ENCODE data around the gene ELMO1. TPM values are rescaled to one million over a fixed set of nuclear protein-coding genes. Genes with fewer than 3 reads are reported as not detected.

The ELMO1 gene
- polyA plus RNA-seq, 1 experiment, result not detected

- POLR2A ChIA-PET, result no interaction called here
- Histone ChIP-seq H3K27ac (ENCODE audit: low read depth, low read length) (no peak overlapping the region), H3K4me3 (ENCODE audit: low read depth, low read length) (no peak overlapping the region), H3K27me3 (ENCODE audit: control insufficient read depth, insufficient read depth, low read length) (no peaks in the 10 kb centered on the region), H3K9me3 (ENCODE audit: control insufficient read depth, insufficient read depth, low read length) (peaks cover 8% of the 10 kb centered on the region)
- no peak for DNase-seq (ENCODE audit: low read depth, low spot score)
- no peak for TF ChIP-seq CTCF (IDR thresholded peaks at IDR 0.05; ENCODE audit: low read depth, low read length)
- CTCF ChIA-PET, result no interaction called here
Measured at GRCh38 chr7:37480041-37481031, 31.7 kb upstream of the ELMO1 start.

- Histone ChIP-seq H3K4me3 (ENCODE audit: low read depth, low read length) (no peak overlapping the region), H3K27me3 (ENCODE audit: control insufficient read depth, insufficient read depth, low read length) (no peaks in the 10 kb centered on the region), H3K27ac (ENCODE audit: low read depth, low read length) (no peak overlapping the region), H3K9me3 (ENCODE audit: control insufficient read depth, insufficient read depth, low read length) (peaks cover 4% of the 10 kb centered on the region; the same call in 1 of the 2 replicates)
- DNase-seq (ENCODE audit: low read depth, low spot score), result no peak
- ChIA-PET POLR2A (no interaction called here), CTCF (no interaction called here)
- no peak for TF ChIP-seq CTCF (IDR thresholded peaks at IDR 0.05; ENCODE audit: low read depth, low read length)
Measured at GRCh38 chr7:37476881-37477450, 28.3 kb upstream of the ELMO1 start.

GRCh38 chr7:37476428-37476827, 27.8 kb upstream of the ELMO1 start:
- no peak overlapping the region for H3K27ac ChIP-seq (ENCODE audit: low read depth, low read length)
- H3K4me3 ChIP-seq (ENCODE audit: low read depth, low read length), result no peak overlapping the region
- no peak for DNase-seq (ENCODE audit: low read depth, low spot score)
- no peaks in the 10 kb centered on the region for H3K27me3 ChIP-seq (ENCODE audit: control insufficient read depth, insufficient read depth, low read length)
- no peak for TF ChIP-seq CTCF (IDR thresholded peaks at IDR 0.05; ENCODE audit: low read depth, low read length)
- POLR2A ChIA-PET, result no interaction called here
- CTCF ChIA-PET, result no interaction called here
- H3K9me3 ChIP-seq (ENCODE audit: control insufficient read depth, insufficient read depth, low read length), result peaks cover 4% of the 10 kb centered on the region; the same call in 1 of the 2 replicates

GRCh38 chr7:37475646-37476045, 27.0 kb upstream of the ELMO1 start:
- no peak overlapping the region for H3K4me3 ChIP-seq (ENCODE audit: low read depth, low read length)
- no peak for DNase-seq (ENCODE audit: low read depth, low spot score)
- ChIA-PET POLR2A (no interaction called here), CTCF (no interaction called here)
- H3K27ac ChIP-seq (ENCODE audit: low read depth, low read length), result no peak overlapping the region
- TF ChIP-seq CTCF (IDR thresholded peaks at IDR 0.05; ENCODE audit: low read depth, low read length), result no peak
- H3K27me3 ChIP-seq (ENCODE audit: control insufficient read depth, insufficient read depth, low read length), result no peaks in the 10 kb centered on the region
- H3K9me3 ChIP-seq (ENCODE audit: control insufficient read depth, insufficient read depth, low read length), result peaks cover 3% of the 10 kb centered on the region; the same call in 1 of the 2 replicates

- POLR2A ChIA-PET, result no interaction called here
- no peak for DNase-seq (ENCODE audit: low read depth, low spot score)
- no peak overlapping the region for H3K4me3 ChIP-seq (ENCODE audit: low read depth, low read length)
- H3K27me3 ChIP-seq (ENCODE audit: control insufficient read depth, insufficient read depth, low read length), result no peaks in the 10 kb centered on the region
- TF ChIP-seq CTCF (IDR thresholded peaks at IDR 0.05; ENCODE audit: low read depth, low read length), result no peak
- no peak overlapping the region for H3K27ac ChIP-seq (ENCODE audit: low read depth, low read length)
- H3K9me3 ChIP-seq (ENCODE audit: control insufficient read depth, insufficient read depth, low read length), result peaks cover 18% of the 10 kb centered on the region
- CTCF ChIA-PET, result no interaction called here
Measured at GRCh38 chr7:37471619-37472018, 23.0 kb upstream of the ELMO1 start.
